ENCODE data around the gene LYPLA2. TPM values are rescaled to one million over a fixed set of nuclear protein-coding genes. Genes with fewer than 3 reads are reported as not detected.

Gene LYPLA2
- total RNA-seq, 4 donors from 2014 or later = 52.7 to 76.9 (median 63.6) TPM

DNA sequence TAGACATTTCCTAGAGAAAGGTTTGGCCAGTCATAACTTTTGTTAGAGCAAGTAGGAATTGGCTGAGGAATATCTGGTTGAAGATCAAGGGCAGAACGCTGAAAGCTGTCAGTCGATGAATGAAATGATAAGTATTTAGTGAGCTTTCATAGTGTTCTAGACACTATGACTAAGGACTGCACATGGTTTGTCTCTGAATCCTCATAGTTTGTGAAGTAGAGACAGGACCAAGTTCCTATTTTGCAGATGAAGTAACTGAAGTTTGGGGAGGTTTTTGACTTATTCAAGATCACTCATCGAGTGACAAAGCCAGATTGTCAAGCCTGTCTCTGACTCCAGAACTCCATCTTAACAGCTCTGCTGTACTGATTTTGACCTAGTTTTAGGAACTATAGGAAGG lies 42.9 kb upstream of the LYPLA2 start:
- Histone ChIP-seq H3K4me1 (peaks cover 37% of the 10 kb centered on the region), H3K4me3 (no peak overlapping the region), H3K9me3 (no peaks in the 10 kb centered on the region), H3K27me3 (no peaks in the 10 kb centered on the region), H3K36me3 (peaks cover 38% of the 10 kb centered on the region), H3K27ac (no peak overlapping the region)
- TF ChIP-seq EP300 (IDR thresholded peaks at IDR 0.05) = no peak
- TF ChIP-seq POLR2A (IDR thresholded peaks at IDR 0.05) = no peak
- TF ChIP-seq POLR2AphosphoS5 (IDR thresholded peaks at IDR 0.05) = no peak
- TF ChIP-seq, protein P1, sequence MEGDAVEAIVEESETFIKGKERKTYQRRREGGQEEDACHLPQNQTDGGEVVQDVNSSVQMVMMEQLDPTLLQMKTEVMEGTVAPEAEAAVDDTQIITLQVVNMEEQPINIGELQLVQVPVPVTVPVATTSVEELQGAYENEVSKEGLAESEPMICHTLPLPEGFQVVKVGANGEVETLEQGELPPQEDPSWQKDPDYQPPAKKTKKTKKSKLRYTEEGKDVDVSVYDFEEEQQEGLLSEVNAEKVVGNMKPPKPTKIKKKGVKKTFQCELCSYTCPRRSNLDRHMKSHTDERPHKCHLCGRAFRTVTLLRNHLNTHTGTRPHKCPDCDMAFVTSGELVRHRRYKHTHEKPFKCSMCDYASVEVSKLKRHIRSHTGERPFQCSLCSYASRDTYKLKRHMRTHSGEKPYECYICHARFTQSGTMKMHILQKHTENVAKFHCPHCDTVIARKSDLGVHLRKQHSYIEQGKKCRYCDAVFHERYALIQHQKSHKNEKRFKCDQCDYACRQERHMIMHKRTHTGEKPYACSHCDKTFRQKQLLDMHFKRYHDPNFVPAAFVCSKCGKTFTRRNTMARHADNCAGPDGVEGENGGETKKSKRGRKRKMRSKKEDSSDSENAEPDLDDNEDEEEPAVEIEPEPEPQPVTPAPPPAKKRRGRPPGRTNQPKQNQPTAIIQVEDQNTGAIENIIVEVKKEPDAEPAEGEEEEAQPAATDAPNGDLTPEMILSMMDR (IDR thresholded peaks at IDR 0.05) = no peak
- WGBS = 55% methylated on average over 3 of the region's 3 CpGs
- no peak for DNase-seq (ENCODE audit: low spot score in 2 of 2)

DNA sequence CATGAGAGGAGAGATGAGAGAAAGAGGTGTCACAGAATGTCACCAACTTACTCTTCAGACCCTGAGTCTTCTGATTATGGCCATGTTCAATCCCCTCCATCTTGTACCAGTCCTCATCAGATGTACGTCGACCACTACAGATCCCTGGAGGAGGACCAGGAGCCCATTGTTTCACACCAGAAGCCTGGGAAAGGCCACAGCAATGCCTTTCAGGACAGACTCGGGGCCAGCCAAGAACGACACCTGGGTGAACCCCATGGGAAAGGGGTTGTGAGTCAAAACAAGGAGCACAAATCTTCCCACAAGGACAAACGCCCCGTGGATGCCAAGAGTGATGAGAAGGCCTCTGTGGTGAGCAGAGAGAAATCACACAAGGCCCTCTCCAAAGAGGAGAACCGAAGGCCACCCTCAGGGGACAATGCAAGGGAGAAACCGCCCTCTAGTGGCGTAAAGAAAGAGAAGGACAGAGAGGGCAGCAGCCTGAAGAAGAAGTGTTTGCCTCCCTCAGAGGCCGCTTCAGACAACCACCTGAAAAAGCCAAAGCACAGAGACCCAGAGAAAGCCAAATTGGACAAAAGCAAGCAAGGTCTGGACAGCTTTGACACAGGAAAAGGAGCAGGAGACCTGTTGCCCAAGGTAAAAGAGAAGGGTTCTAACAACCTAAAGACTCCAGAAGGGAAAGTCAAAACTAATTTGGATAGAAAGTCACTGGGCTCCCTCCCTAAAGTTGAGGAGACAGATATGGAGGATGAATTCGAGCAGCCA lies 39.7 kb upstream of the LYPLA2 start:
- Histone ChIP-seq H3K4me1 (peaks cover 18% of the 10 kb centered on the region), H3K36me3 (peaks cover 69% of the 10 kb centered on the region), H3K27me3 (no peaks in the 10 kb centered on the region), H3K27ac (no peak overlapping the region), H3K4me3 (no peak overlapping the region), H3K9me3 (no peaks in the 10 kb centered on the region)
- DNase-seq (ENCODE audit: low spot score in 2 of 2) = no peak
- 61% methylated on average over 11 of the region's 11 CpGs for WGBS
- TF ChIP-seq POLR2AphosphoS5 (IDR thresholded peaks at IDR 0.05) (no peak), POLR2A (IDR thresholded peaks at IDR 0.05) (no peak), EP300 (IDR thresholded peaks at IDR 0.05) (no peak)
- TF ChIP-seq, protein P1 (IDR thresholded peaks at IDR 0.05) = peak in 1 of 2 donors; percentile 53

DNA sequence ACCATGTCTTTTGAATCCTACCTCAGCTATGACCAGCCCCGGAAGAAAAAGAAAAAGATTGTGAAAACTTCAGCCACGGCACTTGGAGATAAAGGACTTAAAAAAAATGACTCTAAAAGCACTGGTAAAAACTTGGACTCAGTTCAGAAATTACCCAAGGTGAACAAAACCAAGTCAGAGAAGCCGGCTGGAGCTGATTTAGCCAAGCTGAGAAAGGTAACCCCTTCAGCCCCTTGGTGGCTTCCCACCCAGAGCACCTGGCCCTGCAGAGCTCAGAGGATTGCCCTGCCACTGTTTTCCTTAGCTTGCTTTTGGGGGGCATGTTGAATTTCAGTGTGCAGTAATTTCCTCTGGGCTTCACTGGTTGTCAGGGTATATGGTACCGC lies 39.1 kb upstream of the LYPLA2 start:
- no peak overlapping the region for H3K4me3 ChIP-seq
- no peak for DNase-seq (ENCODE audit: low spot score in 2 of 2)
- no peak overlapping the region for H3K27ac ChIP-seq
- no peaks in the 10 kb centered on the region for H3K27me3 ChIP-seq
- WGBS = 95% methylated on average over 4 of the region's 4 CpGs
- peaks cover 70% of the 10 kb centered on the region for H3K36me3 ChIP-seq
- H3K4me1 ChIP-seq = peaks cover 17% of the 10 kb centered on the region
- no peak for TF ChIP-seq POLR2AphosphoS5 (IDR thresholded peaks at IDR 0.05)
- TF ChIP-seq, protein P1 (IDR thresholded peaks at IDR 0.05) = no peak
- TF ChIP-seq EP300 (IDR thresholded peaks at IDR 0.05) = no peak
- TF ChIP-seq POLR2A (IDR thresholded peaks at IDR 0.05) = no peak
- no peaks in the 10 kb centered on the region for H3K9me3 ChIP-seq

DNA sequence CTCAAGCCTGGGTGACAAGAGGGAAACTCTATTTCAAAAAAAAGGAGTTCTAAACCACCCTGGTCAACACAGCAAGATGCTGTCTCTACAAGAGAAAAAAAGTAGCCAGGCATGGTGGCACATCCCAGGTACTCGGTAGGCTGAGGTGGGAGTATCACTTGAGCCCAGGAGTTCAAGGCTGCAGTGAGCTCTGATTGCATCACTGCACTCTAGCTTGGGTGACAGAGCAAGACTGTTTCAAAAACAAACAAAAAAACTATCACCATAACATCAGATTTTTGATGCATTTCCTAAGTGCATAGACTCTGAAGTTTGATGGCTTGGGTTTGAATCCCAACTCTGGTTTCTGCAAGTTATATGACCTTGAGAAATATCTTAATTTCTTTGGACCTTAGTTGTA lies 38.0 kb upstream of the LYPLA2 start:
- Histone ChIP-seq H3K9me3 (no peaks in the 10 kb centered on the region), H3K27ac (no peak overlapping the region), H3K36me3 (peaks cover 81% of the 10 kb centered on the region), H3K4me3 (no peak overlapping the region), H3K4me1 (peaks cover 7% of the 10 kb centered on the region), H3K27me3 (no peaks in the 10 kb centered on the region)
- TF ChIP-seq POLR2AphosphoS5 (IDR thresholded peaks at IDR 0.05) (no peak), EP300 (IDR thresholded peaks at IDR 0.05) (no peak), POLR2A (IDR thresholded peaks at IDR 0.05) (no peak)
- TF ChIP-seq, protein P1 (IDR thresholded peaks at IDR 0.05) = no peak
- no peak for DNase-seq (ENCODE audit: low spot score in 2 of 2)
- WGBS = 91% methylated on average over 1 of the region's 1 CpG

DNA sequence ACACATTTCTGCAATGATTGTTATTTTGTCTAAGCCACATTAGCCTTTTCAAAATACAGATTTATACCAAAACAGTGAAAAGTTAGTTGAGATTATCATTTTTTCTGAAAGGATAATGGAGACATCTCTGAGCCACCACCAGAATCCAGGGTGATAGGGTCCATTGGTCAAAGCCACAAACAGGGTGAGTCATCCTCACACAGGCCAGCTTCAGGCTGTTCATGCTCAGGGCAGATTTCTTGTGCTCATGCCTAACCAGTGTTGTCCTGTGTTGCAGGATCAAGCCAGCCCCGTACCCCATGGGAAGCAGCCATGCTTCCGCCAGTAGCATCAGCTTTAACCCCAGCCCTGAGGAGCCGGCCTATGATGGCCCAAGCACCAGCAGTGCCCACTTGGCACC lies 34.3 kb upstream of the LYPLA2 start:
- H3K4me3 ChIP-seq = no peak overlapping the region
- no peak overlapping the region for H3K27ac ChIP-seq
- no peak for TF ChIP-seq POLR2A (IDR thresholded peaks at IDR 0.05)
- TF ChIP-seq, protein P1 (IDR thresholded peaks at IDR 0.05) = no peak
- TF ChIP-seq EP300 (IDR thresholded peaks at IDR 0.05) = no peak
- no peak for TF ChIP-seq POLR2AphosphoS5 (IDR thresholded peaks at IDR 0.05)
- H3K36me3 ChIP-seq = peaks cover 97% of the 10 kb centered on the region
- no peak for DNase-seq (ENCODE audit: low spot score in 2 of 2)
- no peaks in the 10 kb centered on the region for H3K4me1 ChIP-seq
- H3K9me3 ChIP-seq = no peaks in the 10 kb centered on the region
- H3K27me3 ChIP-seq = no peaks in the 10 kb centered on the region
- WGBS = 88% methylated on average over 3 of the region's 3 CpGs
